Ecto neural progenitor cell (in vitro differentiated cells): ENCODE measurements around the gene ANO9.
"Not testable (repeated sequence)": the region's sequence is repeated elsewhere in the genome, so short reads cannot be mapped to it uniquely, and the experiment has no call there.

ENCODE experiments used
- DNase-seq: peaks from one replicate; pipeline ENCODE4 v3.0.0-alpha.2; 2018; ENCODE audit warnings: low spot score

ANO9 gene

DNA sequence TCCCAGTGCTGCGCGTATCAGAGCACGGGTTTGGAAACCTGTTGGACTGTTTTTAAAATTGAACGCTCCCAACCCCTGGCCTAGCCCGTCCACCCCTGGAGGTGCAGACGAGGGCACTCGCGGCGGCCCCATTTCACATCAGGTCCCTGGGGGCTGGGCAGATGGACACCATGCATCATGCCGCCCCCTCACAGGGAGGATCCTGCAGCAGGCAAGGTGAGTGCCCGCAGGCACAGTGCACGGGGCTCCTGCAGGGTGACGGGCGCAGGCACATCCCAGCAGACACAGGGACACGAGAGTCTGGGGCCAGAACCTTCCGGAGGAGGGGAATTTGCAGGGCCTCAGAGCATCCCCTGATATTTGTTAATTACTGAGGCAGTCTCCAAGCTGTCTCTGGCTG is 7.3 kb downstream of the ANO9 start:
- no peak for DNase-seq

DNA sequence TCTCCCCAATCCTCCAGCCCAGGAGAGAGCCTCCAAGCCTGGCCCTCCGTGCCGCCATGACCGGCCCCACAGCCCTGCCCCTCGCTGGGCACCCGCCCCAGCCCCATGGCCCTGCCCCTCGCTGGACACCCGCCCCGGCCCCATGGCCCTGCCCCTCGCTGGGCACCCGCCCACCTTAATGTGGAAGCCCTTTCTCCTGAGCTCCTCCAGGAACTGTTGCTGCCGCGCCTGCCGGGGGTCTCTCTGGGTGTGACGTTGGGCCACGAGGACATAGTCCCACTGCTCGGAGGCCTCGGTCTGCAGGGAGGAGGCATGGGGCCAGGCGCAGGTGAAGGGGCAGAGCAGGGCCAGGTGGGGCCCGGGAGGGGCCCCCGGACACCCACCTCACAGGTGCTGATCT is 8.2 kb downstream of the ANO9 start:
- DNase-seq: no peak

DNA sequence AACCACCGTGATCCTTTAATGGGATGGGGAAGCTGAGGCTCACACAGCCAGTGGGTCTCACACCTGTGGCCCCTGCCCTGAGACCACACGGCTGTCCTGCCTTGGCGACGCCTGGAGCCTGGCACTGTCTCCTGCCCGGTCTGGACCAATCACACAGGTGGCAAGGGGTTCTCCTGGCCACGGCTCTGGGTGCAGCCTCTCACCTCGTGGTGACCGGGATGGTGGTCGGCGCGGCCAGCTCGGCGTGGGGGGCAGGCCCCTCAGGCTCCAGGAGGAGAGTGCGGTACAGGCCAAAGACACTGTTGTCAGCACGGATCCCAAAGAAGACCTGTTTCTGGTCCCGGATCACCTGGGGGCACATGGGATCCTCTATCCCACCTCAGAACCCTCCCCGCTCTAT is 8.7 kb downstream of the ANO9 start:
- no peak for DNase-seq

DNA sequence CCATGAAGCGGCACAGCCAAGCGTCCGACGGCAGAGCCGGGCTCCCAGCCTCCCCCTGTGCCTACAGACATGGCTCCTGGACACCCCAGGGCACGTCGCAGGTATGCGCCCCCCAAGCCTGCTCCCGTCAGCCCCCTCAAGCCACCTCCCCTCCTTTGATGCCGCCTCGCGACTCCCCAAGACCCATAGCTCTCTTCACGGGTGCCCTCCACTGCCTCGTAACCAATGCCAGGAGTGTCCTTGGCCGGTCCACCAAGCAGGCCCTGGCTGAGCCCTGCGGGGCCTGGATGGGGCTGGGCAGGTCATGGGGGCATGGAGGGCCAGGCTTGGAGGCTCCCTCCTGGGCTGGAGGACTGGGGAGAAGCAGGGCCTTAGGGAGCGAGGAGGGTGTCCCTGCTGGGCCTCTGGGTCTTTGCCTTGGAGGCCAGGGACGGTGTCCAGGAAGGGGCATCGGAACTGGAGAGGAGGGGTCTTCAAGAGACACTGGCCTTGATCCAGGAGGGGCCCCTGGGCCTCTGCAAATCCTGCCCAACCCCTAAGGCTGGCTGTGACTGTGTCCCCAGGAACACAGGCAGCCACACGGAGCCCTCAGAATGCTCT is 9.2 kb downstream of the ANO9 start:
- no peak for DNase-seq

DNA sequence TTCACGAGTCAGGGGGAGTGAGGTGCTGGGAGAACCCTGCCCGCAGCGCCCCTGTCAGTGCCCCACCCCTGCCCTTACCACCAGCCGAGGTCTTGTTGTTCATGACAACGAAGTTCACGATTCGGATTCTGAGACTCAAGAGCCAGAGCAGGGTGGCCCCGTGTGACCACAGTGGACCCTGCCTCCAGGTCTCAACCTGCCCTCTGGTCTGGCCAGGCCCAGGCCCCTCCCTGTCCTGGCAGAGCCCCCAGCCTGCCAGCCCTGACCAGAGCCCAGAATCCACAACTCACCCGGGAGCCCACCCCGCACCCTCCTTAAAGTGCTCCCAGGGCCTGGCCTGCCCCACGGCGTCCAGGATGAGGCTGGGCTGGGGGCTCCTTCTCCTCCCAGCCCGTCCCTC is 9.9 kb downstream of the ANO9 start:
- DNase-seq: no peak

DNA sequence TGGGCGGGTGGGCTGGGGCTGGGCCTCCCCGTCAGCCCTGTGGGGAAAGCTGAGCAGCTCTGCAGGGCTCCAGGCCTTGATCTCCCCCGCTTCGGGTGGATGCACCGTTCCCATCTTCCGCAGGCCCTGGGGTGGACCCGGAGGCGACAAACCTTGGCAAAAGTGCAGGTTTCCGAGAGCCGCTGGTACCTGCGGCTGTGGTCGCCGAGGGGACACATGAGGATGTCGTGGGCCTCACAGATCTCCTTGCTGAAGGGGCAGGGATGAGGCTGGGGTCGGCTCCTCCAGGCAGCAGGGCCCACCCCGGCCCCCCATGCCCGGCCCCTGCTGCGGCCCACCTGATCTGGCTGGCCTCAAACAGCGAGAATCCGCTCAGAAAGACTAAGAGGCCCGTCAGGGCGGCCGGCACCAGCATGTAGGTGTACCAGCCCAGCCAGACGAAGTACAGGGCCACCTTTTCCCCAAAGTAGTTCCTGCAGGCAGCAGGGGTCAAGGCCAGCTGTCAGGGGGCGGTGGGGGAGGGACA is 11.8 kb downstream of the ANO9 start:
- no peak for DNase-seq

DNA sequence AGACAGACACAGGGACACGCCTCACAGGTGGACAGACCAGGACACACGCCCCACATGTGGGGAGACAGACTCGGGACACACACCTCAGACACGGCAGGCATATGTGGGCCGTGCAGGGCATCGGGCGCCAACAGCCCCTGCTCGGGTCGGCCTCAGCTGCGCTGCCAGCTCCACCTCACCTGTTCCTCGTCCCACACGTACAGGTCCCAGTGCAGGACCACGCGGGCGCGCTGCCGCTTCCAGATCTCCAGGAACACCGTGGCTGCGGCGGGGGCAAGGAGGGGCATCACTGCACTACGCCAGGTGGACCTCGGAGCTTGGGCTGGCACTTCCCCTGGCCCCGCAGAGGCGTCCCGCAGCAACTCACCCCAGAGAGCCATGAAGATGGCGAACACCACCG is 12.4 kb downstream of the ANO9 start:
- no peak for DNase-seq

DNA sequence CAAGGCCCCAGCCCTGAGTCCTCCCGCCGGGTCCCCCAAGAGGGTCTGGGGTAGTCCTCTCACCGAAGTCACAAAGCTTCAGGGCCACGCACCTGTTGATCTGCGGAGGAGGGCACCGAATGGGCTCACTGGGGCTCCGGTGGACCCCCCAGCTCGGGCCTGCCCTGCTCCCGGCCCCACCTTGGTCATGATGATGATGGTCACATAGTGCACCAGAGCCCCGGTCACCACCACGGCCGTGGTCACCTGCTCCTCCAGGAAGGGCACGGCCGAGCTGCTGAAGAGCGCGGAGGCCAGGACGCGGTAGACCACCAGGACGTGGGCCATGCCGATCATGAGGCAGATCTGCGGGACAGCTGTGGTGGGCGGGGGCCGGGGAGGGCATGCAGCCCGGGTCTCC is 13.5 kb downstream of the ANO9 start:
- no peak for DNase-seq

DNA sequence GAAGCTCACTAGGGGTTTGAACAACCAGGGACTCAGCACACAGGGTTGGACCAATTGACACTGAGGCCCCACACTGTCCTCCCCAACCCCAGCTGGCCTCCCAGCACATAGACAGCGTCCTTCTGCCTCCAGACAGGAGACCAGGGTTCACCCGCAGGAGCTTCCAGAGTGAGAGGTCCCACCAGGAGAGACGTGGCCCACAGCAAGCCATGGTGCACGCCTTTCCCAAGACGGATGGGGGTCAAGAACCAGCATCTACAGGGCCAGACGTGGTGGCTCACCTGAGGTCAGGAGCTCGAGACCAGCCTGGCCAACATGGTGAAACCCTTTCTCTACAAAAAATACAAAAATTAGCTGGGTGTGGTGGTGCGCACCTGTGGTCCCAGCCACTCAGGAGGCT is 15.0 kb downstream of the ANO9 start:
- no peak for DNase-seq

DNA sequence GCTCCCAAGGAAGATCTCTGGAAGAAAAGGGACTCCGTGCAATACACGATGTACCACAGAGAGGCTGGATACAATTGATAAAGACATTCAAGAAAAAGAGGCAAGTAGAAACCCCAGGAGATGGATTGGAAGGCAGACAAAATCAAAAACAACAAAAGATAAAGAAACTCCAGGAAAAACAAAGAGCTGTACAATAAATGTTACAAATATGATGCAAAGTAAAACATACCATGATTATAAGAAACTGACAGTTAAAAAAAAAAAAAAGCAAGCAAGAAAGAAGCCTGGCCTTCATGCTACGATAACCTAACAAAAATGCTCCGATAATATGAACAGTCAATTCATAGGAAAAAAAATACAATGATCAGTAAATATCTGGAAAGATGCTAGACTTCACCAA is 16.5 kb downstream of the ANO9 start:
- DNase-seq: no peak

DNA sequence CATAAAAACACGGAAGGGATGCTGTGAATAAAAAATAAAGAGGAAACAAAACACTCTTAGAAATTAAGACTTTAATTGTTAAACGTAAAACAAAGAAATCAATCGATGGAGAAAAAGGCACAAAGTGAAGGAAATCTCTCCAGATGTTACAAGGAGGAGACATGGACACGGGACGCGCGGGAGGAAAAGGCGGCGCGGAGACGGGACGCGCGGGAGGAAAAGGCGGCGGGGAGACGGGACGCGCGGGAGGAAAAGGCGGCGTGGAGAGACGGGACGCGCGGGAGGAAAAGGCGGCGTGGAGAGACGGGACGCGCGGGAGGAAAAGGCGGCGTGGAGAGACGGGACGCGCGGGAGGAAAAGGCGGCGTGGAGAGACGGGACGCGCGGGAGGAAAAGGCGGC is 17.0 kb downstream of the ANO9 start:
- DNase-seq: not testable (repeated sequence)

DNA sequence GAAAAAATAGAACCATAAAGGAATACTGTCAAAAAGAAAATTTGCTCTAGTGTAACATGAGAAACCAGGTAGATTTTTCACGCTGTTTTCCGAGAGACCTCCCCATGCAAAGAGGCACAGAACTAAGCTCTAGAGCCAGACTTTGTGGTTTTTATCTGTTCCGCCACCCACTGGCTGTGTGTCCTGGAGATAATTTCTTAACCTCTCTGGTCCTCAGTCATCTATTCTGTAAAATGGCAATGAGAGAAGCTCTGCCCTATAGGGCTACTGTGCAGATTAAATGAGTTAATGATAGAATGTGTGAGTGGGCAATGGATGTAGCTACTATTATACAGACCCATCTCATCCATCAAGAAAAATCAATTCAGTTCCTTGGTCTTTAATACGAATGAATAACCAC is 17.6 kb downstream of the ANO9 start:
- DNase-seq: no peak

DNA sequence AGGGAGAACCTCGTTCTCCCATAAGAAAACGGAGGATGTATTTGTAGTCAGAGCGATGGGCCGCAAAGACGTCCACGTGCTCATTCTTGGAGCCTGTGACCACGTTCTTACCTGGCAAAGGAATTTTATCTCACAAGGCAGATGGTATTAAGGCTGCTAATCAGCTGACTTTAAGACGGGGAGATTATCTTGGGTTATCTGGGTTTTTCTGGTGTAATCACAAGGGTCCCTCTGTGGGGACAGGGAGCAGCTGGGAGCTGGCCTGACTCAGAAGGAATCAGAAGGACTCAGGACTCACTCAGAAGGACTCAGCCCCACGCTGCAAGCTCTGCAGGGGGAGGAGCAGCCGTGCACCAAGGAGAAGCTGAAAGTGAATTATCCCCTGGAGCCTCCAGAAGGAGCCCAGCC is 19.6 kb downstream of the ANO9 start:
- DNase-seq: no peak

DNA sequence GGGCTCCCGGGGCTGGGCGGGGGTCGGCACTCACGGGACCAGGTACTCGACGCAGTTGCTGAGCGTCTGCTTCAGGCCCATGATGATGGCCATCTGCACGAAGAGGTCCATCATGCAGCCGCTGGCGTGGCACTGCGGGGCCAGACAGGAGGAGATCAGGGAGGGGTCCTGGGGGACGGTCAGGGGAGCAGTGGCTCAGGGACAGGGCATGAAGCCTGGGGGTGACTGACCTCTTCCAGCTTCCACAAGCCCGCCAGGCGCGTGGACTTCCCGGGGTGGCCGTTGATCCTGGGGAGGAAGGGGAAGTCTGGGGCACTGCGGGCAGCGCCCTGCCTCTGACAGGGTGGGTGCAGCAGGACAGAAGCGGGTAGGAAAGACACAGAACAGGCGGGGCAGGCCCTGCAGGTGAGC is 20.9 kb downstream of the ANO9 start:
- DNase-seq: no peak

DNA sequence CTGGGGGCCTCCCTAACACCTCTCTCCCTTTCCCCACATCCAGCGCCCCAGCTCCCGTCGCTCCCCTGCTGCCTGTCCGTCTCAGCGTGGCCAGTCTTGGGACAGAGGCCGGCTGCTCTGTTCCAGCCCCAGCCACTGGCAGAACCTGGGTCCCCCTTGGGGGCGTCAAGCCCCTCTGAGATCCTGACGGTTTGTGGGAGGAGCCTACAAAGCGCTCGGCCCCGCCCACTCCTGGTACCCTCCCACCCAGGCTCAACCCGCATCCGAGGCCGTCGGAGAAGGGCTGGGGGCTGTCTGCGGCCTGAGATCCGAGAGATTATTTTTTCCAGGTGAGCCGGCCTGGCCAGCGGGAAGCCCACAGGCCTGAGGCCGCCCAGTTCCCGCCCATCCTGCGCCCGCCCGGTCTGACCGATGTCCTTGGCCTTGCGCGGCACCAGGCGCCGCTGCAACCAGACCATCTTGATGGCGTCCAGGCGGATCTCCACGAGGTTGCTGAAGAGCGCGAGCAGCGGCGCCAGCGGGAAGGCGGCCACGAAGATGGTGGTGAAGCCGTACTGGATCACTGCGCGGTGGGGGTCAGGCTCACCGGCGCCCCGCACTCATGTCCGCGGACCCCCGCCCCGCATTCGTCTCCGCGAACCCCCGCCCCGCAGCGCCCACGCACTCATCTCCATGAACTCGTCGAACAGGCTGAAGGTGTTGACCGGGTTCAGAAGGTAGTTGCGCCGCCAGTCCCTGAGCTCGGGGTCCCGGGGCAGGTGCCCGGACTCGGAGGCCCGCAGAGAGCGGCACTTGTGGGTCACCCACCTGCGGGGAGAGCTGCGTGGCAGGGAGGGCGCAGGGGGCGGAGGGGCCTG is 21.5 kb downstream of the ANO9 start:
- no peak for DNase-seq

DNA sequence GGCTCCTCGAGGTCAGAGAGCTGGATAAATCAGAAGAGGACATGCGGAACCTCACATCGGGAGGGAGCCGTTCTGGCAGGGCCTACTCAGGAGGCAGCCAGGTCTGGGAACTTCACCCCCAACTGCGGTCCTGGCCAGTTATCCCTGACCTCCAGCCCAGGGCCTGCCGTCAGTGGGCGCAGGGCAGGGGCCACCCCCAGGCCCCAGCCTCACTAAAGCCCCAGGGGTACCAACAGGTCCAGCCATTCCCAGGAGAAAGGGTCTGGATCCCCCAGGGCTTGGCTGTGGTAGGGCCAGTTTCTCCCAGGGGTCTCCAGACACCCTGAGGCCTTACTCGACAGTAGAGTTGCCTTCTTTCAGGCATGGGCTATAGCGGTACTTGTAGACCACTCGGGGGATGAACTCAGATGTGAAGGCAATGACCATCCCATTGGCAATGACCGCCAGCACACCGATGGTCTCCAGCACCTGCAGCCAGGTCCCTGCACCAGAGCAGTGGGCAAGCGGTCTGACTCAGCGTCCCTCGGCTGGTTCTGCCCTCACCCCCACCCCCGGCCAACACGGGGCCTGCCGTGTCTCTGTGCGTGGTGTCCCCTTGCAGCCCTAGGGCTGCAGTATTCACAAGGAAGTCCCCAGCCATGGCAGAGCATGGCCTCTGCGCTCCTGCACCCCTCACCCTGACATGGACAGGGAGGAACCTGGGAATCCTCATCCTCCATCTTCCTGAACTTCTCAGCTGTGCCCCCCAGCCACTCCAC is 22.4 kb downstream of the ANO9 start:
- no peak for DNase-seq

DNA sequence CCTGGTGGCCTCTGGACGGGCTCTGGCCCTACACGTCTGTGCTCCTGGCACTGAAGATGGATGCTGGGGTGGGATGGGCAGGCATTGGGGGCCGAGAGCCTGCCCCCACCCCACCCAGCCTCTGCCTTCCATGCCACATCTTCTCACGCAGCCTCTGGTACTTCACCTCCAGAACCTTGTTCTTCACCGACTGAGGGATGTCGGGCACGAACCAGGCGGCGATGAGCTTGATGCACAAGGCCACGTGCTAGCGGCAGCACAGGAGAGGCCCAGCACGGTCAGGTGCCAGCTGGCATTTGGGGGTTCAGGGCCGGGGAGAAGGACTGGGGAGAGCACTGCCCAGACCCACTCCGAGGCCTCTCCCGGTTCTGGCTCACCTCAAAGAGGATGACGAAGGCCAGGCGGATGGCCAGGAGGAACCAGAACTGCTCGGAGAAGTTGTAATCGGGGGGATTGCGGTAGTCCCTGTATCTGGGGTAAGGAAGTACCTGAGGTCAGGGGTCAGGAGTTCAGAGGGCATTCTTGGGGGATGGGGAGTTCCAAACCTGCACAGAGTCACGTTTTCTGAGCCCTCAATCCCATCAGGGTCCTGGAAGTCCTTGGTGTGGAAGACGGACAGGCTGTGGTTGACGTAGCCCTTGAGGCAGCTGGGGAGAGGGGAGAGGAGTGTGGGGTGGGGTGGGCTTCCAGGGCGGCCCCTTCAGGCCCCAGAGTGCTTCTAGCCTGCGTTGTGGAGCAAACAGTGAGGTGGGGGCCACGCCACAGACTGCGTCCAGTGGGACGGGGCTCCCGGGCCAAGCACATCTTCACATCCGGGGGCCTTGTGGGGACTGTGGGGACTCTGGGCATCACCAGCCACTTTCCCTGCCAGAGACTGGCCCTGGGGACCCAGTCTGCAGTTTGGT is 23.2 kb downstream of the ANO9 start:
- no peak for DNase-seq

DNA sequence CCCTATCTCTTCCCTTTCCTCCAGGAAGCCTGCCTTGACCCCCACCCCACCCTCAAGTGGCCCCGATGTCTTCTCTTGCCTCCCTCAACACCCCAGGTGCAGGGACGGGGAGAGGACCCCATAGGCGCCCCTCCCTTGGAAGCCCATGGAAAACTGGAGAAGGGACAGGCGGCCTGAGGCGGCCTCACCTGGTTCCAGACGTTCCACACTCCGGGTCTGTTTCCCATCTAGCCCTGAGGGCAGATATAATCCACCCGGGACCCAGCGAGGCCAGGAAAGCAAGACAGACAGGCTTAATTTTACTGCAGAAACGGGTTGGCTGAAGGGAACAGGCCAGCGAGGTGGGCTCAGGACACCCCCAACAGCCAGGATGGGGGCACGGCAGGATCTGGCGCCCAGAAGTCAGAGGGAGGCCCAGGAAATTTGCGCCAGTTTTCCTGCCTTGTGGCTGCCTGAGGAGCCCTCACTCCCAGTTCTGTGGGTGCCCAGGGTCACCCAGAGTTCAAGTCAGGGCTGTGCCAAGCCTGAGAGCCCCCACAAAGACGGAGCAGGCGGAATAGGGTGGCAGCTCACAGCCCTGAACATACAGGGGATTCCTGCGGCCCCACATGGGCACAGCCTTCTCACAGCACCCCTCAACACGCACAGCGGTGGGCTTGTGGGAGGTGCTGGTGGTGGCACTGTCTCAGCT is 24.0 kb downstream of the ANO9 start:
- DNase-seq: no peak

DNA sequence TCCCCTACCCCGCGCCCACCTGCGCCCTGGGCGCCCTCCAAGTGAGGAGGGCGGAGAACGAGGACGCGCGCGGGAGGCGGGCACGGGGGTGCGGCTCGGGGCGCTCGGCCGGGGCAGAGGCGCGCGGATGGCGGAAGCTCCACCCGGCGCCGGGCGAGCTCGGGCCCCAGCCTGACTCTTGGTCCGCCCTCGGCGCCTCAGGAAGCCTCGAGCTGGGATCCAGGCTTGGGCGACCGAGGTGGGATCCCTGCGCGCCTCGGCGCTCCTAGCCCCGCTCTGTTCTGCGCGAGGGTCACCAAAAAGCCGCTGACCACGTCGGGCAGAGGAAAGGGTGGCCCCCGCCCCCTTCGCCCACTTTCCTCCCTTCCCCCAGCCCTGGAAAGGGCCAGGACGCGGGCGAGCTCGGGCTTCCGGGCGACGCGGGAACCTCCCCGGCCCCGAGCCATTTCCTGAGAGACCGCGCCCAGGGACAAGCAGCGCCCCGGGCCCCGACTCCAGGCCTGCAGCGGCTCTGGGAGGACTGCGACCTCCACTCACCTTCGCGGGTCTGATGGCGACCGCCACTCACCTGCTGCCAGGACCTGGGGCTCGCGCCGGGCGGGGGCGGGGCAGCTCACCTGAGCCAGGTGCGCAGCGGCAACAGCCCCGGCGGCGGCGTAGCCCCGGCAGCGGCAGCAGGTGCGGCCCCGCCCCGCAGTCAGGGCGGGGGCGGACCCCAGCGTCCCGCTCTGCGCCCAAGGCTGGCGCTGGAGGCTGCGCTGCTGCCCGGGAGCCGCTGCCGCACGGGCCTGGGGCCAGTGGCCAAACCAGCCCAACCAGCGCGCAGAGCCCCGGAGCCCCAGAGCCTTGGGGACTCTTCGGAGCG is 24.8 kb downstream of the ANO9 start:
- DNase-seq: no peak

DNA sequence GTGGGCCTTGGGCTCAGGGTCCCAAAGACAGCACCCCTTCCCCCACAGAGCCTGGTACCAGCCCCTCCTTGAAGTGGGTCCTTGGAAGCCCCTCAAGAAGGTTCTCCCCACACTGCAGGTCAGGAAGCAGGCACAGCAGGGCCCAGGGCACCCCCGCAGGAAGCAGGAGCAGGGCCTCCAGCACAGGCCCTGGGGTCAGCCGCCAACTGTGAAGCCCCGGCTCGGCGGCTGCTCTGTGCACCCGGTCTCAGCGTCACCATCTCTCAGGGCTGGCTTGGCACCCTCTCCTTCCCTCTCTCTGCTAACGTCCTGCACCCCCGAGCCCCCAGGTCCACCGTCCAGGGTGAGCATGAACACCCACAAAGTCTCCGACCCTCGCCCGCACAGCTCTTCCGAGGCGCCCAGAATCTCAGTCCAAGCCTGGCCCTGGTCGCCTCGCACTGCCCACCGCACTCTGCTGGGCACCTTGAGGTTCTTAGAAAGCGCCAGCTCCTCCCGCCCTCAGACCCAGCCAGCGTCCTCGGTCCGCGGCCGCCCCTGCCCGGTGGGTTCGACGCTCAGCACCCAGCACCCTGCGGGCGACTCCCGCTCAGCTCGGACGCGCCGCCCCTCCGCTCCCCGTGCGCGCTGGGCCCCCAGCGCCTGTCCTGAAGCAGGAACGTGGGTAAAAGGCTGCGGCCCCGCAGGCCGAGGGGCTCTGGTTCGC is 25.6 kb downstream of the ANO9 start:
- DNase-seq: no peak
